Measurements from ENCODE around the gene NLRP12.
"Not testable (repeated sequence)": the region's sequence is repeated elsewhere in the genome, so short reads cannot be mapped to it uniquely, and the experiment has no call there.

Gene NLRP12

GRCh38 chr19:53832861-53833260, 8.7 kb upstream of the NLRP12 start:
- in situ Hi-C loops (cut with MboI; ENCODE audit: low sequenced_read_pairs), result not testable (repeated sequence)

GRCh38 chr19:53828531-53828930, 4.4 kb upstream of the NLRP12 start:
- in situ Hi-C loops (cut with MboI; ENCODE audit: low sequenced_read_pairs), result no loop called here

DNA sequence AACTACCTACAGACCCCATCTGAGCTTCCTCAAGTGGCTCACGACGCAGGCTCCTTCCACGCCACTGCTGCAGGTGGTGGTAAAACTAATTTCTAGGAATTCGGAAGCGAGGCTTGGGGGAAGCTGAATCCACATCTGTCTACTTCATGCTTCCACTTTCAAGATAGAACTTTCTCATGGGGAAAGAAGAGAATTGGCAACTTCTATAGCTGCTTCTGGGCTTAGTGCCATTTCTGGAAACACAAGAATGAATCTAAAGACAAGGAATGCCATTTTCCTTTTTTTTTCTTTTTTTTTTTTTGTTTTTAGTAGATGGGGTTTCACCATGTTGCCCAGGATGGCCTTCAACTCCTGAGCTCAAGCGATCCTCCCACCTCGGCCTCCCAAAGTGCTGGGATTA, 2.8 kb upstream of the NLRP12 start:
- in situ Hi-C loops (cut with MboI; ENCODE audit: low sequenced_read_pairs), result no loop called here

DNA sequence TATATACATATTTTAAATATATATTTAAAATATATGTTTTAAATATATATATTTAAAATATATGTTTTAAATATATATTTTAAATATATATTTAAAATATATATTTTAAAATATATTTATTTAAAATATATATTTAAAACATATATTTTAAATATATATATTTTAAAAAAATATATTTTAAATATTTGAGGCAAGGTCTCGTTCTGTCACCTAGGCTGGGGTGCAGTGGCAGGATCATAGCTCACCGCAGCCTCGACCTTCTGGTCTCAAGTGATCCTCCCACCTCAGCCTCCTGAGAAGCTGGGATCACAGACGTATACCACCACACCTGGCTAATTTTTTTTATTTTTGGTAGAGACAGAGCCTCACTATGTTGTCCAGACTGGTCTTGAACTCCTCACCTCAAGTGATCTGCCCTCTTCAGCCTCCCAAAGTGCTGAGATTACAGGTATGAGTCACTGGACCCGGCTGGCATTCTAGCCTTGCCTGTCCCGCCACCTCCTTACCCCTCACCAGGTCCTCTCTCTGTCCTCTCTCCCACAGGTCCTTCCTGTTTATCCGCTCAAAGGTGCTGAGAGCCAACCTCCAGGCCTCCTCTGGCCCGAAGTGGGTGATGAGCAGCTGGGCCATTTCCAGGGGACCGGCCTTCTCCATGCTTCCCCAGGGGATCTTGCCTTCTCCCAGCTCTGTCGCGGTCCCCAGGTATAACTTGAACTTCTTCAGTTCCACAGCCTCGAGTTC, 564 bp downstream of the NLRP12 start:
- in situ Hi-C loops (cut with MboI; ENCODE audit: low sequenced_read_pairs), result no loop called here

GRCh38 chr19:53819861-53820260, 4.3 kb downstream of the NLRP12 start:
- in situ Hi-C loops (cut with MboI; ENCODE audit: low sequenced_read_pairs), result no loop called here

DNA sequence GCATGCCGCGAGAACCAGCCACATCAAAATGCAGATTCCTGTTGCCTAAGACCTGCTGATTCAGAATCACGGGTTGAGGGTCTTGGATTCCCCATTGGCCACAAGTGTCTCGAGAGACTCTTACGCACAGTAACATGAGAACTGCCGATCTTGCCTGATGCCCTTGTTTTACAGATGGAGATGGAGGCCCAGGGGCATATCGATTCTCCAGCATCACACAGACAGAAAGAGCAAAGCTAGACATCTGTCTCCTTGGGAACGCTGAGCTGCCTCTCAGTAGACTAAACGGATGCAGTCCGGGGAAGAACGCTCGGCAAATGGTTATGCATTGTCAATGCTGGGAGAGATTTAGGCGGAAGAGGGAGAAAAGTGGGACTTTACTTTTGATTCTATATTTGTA, 5.4 kb downstream of the NLRP12 start:
- in situ Hi-C loops (cut with MboI; ENCODE audit: low sequenced_read_pairs), result no loop called here

DNA sequence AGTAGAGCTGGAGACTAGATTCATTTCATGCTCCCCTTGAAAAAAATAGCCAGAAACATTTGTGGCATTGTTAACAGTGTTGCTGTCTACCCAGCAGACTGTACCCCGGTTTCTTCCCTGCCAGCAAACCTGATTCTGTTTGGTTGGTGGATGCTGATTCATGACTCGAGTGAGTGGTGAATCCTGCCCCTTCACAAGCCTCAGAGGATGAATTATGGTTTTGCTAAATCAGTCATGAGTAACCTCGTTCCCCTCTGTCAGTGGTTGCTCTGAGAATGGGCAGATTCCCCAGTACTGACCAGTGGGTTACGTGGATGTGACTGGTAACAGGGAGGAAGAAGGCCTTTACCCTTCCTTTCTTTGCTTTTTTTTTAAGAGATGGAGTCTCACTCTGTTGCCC, 10.1 kb downstream of the NLRP12 start:
- in situ Hi-C loops (cut with MboI; ENCODE audit: low sequenced_read_pairs), result no loop called here

DNA sequence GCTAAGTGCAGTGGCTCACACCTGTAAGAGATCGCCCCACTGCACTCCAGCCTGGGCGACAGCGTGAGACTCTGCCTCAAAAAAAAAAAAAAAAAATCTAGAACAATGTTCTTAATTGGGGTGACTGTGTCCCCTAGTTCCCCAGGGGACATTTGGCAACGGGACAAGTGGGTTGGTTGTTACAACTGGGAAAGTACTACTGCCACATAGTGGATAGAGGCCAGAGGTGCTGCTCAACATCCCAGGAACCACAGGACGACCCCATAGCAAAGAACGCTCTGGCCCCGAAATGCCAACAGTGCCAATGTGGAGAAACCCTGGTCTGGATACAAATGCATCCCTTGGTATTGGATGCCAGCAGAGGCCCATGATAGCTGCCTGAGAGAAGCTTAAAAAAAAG, 11.8 kb downstream of the NLRP12 start:
- in situ Hi-C loops (cut with MboI; ENCODE audit: low sequenced_read_pairs), result no loop called here

DNA sequence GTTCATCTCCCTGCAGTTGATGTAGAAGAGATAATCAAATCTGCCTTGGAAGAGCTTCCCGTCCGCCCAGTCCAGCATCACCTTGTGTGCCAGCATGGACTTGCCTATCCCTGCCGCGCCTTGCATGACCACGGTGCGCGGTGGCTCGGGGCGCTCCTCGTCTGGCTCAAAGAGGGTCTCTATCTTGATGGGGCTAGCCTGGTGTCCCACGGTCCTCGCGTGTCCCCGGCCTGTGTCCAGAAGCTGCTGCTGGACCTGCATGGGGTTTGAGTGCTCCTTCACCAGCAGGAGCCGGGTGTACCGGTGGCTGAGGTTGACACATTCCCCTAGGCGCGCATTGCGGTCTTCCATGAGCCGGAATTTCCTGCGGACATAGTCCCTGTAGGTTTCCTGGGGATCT, 13.2 kb downstream of the NLRP12 start:
- in situ Hi-C loops (cut with MboI; ENCODE audit: low sequenced_read_pairs), result no loop called here

GRCh38 chr19:53810187-53810546, 13.9 kb downstream of the NLRP12 start:
- in situ Hi-C loops (cut with MboI; ENCODE audit: low sequenced_read_pairs), result no loop called here

GRCh38 chr19:53809518-53810186, 14.5 kb downstream of the NLRP12 start:
- in situ Hi-C loops (cut with MboI; ENCODE audit: low sequenced_read_pairs), result no loop called here

GRCh38 chr19:53808710-53809125, 15.4 kb downstream of the NLRP12 start:
- in situ Hi-C loops (cut with MboI; ENCODE audit: low sequenced_read_pairs), result no loop called here

GRCh38 chr19:53801257-53801656, 22.9 kb downstream of the NLRP12 start:
- in situ Hi-C loops (cut with MboI; ENCODE audit: low sequenced_read_pairs), result no loop called here

DNA sequence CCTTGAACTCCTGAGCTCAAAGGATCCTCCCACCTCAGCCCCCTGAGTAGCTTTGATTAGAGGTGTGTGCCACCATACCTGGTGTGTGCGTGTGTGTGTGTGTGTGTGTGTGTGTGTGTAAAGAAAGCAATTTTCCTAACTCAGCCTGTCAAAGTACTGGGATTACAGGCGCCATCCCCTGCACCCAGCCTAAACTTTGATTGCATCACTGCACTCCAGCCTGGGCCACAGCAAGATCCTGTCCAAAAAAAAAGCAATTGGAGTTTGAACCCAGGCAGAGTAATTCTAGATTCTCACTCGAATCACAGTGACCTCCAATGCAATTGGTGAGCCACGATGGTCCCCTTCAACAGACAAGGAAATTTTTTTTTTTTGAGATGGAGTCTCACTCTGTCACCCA, 29.1 kb downstream of the NLRP12 start:
- in situ Hi-C loops (cut with MboI; ENCODE audit: low sequenced_read_pairs), result no loop called here

GRCh38 chr19:53792721-53793433, 31.2 kb downstream of the NLRP12 start:
- in situ Hi-C loops (cut with MboI; ENCODE audit: low sequenced_read_pairs), result no loop called here

GRCh38 chr19:53789708-53790678, 34.1 kb downstream of the NLRP12 start:
- in situ Hi-C loops (cut with MboI; ENCODE audit: low sequenced_read_pairs), result no loop called here

GRCh38 chr19:53787266-53787665, 36.8 kb downstream of the NLRP12 start:
- in situ Hi-C loops (cut with MboI; ENCODE audit: low sequenced_read_pairs), result no loop called here

DNA sequence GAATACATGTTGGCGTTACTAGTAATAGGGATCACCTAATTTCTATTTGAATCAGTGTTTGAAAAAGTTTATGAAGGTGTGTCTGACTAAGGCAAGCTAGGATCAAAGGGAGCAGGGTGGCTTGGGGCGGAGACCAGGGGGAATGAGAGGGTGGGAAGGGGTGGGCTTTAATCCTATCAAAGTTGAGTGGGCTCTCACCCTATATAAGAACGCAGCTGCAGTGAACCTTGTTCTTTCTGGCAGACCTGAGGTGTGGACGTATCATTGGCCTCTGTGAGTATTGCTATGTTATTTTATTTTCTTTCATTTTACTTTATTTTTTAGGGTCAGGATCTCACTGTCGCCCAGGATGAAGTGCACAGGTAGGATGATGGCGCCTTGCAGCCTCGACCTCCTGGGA, 37.4 kb downstream of the NLRP12 start:
- in situ Hi-C loops (cut with MboI; ENCODE audit: low sequenced_read_pairs), result no loop called here

GRCh38 chr19:53785196-53785889, 38.8 kb downstream of the NLRP12 start:
- in situ Hi-C loops (cut with MboI; ENCODE audit: low sequenced_read_pairs), result no loop called here

- in situ Hi-C loops (cut with MboI; ENCODE audit: low sequenced_read_pairs), result no loop called here
Measured at GRCh38 chr19:53782698-53783097, 41.4 kb downstream of the NLRP12 start.
